ENCODE measurements around the gene LRIG1. TPM values are rescaled to one million over a fixed set of nuclear protein-coding genes. Genes with fewer than 3 reads are reported as not detected.

The LRIG1 gene
- total RNA-seq, 6 experiments from 2014 or later, result 15.8 to 23.2 (median 17.8) TPM

DNA sequence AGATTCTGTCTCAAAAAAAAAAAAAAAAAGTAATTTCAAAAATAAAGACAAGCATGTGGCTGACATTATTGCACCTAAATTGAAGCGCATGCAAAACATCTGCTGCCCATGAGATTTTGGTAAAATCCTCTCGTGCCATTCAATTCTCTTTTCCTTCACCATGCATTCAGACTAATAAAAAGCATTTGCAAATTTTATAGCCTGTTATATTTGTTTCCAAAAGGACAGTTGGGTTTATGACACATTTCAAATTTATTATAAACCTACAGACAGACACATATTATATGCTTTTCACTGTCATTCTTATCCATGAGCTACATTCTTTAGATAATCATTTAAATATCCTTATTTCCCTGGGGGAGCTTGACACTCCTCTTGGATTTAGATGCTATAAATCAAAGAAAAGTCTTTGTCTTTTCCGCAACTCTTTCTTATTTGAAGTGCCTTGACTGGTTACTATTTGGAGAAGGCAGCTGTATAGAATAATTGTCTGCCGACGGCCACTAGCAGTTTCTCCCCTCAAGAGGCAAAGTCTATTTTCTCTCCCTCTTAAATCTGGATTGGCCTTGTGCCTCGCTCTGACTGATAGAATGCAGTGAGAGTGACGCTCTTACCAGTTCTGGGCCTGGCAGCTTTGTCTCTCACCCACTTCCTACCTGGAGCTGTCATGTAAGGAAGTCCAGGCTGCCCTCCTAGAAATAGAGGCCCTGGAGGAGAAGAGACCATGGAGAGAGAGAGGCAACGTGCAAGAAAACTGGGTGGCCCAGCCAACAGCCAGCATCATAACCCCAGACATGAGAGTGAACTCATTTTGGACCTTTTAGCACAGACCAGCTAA, 6.8 kb upstream of the LRIG1 start:
- Histone ChIP-seq H3K27me3 (no peaks in the 10 kb centered on the region), H3K4me1 (peaks cover 0 to 12% (median 4%) of the 10 kb centered on the region in 4 donors), H3K27ac (no peak overlapping the region), H3K9me3 (no peaks in the 10 kb centered on the region), H3K36me3 (no peaks in the 10 kb centered on the region), H3K4me3 (no peak overlapping the region)
- DNase-seq, result no peak
- no peak for ATAC-seq
- intact Hi-C loops (cut with DNase I), result no loop called here
- no peak for TF ChIP-seq POLR2A (IDR thresholded peaks at IDR 0.05)
- TF ChIP-seq, protein P1, sequence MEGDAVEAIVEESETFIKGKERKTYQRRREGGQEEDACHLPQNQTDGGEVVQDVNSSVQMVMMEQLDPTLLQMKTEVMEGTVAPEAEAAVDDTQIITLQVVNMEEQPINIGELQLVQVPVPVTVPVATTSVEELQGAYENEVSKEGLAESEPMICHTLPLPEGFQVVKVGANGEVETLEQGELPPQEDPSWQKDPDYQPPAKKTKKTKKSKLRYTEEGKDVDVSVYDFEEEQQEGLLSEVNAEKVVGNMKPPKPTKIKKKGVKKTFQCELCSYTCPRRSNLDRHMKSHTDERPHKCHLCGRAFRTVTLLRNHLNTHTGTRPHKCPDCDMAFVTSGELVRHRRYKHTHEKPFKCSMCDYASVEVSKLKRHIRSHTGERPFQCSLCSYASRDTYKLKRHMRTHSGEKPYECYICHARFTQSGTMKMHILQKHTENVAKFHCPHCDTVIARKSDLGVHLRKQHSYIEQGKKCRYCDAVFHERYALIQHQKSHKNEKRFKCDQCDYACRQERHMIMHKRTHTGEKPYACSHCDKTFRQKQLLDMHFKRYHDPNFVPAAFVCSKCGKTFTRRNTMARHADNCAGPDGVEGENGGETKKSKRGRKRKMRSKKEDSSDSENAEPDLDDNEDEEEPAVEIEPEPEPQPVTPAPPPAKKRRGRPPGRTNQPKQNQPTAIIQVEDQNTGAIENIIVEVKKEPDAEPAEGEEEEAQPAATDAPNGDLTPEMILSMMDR (IDR thresholded peaks at IDR 0.05), result no peak
- 85% methylated on average over 5 of the region's 8 CpGs for WGBS (ENCODE audit: insufficient coverage, low coverage, low lambda C conversion rate, missing lambda C conversion rate)

DNA sequence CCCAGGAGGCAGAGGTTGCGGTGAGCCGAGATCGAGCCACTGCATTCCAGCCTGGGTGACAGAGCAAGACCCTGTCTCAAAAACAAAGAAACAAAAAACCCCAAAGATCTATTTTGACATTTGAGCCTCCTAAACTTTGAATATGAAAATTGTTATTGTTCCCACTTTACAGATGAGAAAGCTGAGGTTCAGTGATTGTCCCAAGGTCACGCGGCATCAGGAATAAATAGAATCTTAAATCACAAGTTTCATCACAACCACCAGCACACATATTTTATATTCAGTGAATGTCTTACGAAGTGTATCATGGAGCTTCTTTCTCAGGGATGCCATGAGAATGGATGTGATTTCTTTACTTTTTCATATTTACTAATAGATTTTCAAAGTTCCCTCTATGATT, 5.3 kb upstream of the LRIG1 start:
- Histone ChIP-seq H3K36me3 (no peaks in the 10 kb centered on the region), H3K4me3 (no peak overlapping the region), H3K4me1 (peaks cover 0 to 15% (median 6%) of the 10 kb centered on the region in 4 donors), H3K27ac (peak overlapping the region in 2 of 3 donors; percentile 44 to 79), H3K27me3 (no peaks in the 10 kb centered on the region), H3K9me3 (no peaks in the 10 kb centered on the region)
- intact Hi-C loops (cut with DNase I), result no loop called here
- TF ChIP-seq POLR2A (IDR thresholded peaks at IDR 0.05), result no peak
- TF ChIP-seq, protein P1 (IDR thresholded peaks at IDR 0.05), result no peak
- WGBS (ENCODE audit: insufficient coverage, low coverage, low lambda C conversion rate, missing lambda C conversion rate), result 96% methylated on average over 6 of the region's 6 CpGs
- ATAC-seq (no peak), DNase-seq (no peak)

DNA sequence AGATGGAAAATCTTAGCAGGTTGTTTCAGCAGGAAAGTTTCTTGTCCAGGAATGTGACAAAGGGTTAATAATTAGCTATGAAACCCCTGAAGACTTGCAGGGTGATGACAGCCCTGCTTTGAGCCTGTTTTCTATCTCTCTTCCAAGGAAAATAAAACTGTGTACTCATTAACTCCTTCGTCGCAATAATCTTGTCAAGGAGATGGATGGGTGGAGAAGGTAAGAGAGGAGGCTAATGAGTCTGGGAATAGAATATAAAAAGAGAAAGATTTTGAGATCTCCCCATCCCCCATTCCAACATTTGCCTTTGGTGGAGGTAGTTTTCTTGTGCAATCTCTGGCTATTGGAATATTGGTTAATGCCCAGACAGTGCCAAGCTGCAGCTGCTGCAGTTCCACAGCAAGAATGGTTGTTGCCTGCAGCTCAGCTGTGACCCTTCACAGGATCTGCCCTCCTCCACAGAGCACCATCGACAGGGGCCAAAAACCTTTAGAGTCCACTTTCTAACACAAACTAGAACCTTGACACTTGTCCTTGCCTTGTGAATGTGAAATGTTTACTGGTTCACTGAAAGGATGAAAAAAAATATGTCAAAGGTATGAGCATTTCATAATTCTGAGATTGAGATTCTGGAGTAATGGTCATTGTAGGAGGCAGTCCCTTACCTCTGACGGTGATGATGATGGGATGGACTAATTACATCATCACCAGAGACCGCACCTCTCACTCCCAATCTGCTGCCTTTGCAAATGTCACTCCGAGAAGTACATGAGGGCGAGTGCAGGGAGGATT, 4.2 kb upstream of the LRIG1 start:
- peak overlapping the region in 2 of 3 donors; percentile 44 to 79 for H3K27ac ChIP-seq
- TF ChIP-seq, protein P1 (IDR thresholded peaks at IDR 0.05), result no peak
- no peak for TF ChIP-seq POLR2A (IDR thresholded peaks at IDR 0.05)
- peak; percentile 40 to 82 (median 82) for DNase-seq
- H3K4me3 ChIP-seq, result peak overlapping the region in 1 of 3 donors; percentile 25
- intact Hi-C loops (cut with DNase I), result no loop called here
- H3K27me3 ChIP-seq, result no peaks in the 10 kb centered on the region
- ATAC-seq, result peak; percentile 29 to 63 (median 40)
- peaks cover 0 to 15% (median 6%) of the 10 kb centered on the region in 4 donors for H3K4me1 ChIP-seq
- no peaks in the 10 kb centered on the region for H3K9me3 ChIP-seq
- WGBS (ENCODE audit: insufficient coverage, low coverage, low lambda C conversion rate, missing lambda C conversion rate), result 16% methylated on average over 7 of the region's 7 CpGs
- H3K36me3 ChIP-seq, result no peaks in the 10 kb centered on the region

- peaks cover 0 to 22% (median 6%) of the 10 kb centered on the region in 4 donors for H3K4me1 ChIP-seq
- H3K9me3 ChIP-seq, result no peaks in the 10 kb centered on the region
- H3K27me3 ChIP-seq, result no peaks in the 10 kb centered on the region
- intact Hi-C loops (cut with DNase I), result no loop called here
- DNase-seq, result no peak
- WGBS (ENCODE audit: insufficient coverage, low coverage, low lambda C conversion rate, missing lambda C conversion rate), result 62% methylated on average over 2 of the region's 2 CpGs
- H3K27ac ChIP-seq, result no peak overlapping the region
- H3K4me3 ChIP-seq, result no peak overlapping the region
- no peak for TF ChIP-seq POLR2A (IDR thresholded peaks at IDR 0.05)
- TF ChIP-seq, protein P1 (IDR thresholded peaks at IDR 0.05), result no peak
- ATAC-seq, result no peak
- no peaks in the 10 kb centered on the region for H3K36me3 ChIP-seq
Observed at GRCh38 chr3:66502981-66503380, 2.2 kb upstream of the LRIG1 start.
